T-helper 2 cell (primary cell): ENCODE data around the gene PARN.

Experiments
- DNase-seq, 5 experiments: peaks; one replicate each; pipeline versions ENCODE4 v3.0.0 to v3.0.0-alpha.2; 2012 to 2022

PARN gene

DNA sequence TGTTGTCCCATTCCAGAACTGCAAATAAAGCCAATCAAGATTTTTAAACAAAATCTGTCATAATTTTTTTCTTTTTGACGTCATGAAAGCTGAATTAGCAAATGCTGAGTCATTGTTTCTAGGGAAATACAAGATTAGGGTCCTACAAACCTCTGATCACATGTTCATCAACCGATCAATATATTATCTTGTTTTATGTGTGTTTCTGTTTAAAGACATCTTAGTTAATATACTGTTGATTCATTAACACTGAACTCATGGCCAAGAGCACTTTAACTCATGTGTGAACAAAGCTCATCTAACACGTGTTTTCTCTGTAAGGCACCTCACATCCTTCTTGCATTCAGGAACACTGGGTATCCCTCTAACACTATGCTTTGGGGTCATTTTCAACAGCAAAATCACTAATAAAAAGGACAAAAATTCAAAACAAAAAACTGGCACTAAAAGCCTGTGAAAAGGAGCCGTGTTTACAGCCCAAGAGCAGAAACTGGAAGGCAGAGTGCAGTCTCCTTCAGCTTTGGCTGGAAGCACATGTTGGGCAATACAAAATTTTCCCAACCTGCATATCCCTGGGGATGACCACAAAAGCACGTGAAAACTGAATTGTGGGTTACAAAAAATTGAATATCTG lies 102.5 kb downstream of the PARN start:
- no peak for DNase-seq

DNA sequence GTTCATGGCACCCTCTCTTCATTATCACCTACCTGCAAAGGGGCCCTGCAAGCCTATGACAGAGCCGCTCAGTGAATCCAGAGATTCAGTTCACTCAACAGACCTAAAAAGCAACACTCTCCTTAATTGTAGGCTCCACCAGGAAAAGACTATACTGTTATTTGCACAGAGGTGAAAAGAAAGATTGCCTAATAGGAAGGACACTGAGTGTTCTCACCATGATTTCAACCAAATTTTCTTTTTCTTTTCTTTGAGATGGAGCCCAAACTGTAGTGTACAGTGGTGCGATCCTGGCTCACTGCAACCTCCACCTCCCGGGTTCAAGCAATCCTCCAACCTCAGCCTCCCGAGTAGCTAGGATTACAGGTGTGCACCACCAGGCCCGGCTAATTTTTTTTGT lies 104.5 kb downstream of the PARN start:
- DNase-seq, result no peak

DNA sequence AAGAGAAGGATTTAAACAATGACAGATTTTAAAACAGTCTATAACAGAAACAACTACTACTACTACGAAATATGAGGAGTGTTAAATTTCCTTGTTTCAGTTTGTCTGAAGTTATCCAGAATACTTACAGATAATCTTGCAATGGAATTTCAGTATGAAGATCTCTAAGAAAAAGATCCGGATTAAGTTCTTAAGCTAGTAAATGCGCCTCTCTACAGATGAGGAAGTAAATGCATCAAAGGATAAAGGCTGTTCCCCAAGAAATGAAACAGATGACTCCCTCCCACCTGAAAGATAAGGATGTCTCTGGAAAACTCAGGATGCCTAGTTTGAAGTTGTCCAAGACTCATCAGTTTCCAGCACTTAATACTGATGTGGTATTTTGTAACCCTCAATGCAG lies 105.1 kb downstream of the PARN start:
- DNase-seq, result no peak

DNA sequence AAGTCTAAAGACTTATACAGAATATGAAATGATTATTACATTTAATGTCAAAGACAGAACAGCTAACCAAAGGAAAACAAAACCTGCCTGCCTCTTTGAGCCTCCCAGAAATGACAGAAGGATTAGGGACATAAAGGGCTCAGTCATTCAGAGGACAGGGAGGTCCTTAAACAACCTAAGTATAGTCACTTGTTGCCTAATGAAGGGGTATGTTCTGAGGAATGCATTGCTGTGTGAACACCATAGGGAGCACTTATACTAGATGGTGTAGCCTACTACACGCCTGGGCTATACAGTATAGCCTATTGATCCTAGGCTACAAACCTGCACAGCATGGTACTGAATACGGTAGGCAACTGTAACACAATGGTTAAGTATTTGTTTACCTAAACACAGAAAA lies 106.4 kb downstream of the PARN start:
- DNase-seq, result no peak

DNA sequence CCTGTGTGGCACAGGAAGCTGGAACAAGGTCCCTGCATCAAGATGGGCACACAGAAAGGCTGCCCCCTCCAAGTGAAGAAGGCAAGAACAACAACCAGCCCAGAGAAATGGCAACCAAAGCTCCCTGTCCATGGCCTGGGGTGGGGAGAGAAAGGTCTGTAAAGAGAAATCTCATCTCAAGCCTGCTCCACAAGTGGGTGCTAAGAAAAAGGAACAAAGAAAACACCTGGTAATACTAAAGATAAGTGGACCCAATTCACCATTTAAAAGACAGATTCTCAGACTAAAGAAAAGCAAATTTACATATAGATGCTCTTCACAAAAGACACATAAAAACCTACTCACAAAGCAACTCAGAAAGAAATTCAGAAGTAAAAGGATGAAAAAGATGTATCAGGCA lies 107.4 kb downstream of the PARN start:
- DNase-seq, result no peak

DNA sequence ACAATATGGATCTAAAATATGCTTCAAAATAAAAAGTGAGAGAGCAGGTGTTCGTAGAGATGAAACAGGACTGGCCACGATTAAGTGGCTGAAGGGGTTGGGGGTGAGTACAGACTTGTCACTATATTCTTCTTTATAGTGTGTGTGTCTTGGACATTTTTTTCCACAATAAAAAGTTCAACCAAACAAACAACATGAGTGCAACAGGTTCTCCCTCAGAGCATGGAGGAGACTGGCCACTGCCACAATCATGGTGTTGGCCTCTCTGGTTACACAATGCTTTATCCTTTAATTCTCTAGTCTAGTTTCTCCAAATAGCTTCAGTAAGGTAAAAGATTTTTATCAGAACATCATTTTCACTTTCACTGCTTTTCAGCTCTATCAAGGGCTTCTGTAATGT lies 109.3 kb downstream of the PARN start:
- DNase-seq, result no peak

DNA sequence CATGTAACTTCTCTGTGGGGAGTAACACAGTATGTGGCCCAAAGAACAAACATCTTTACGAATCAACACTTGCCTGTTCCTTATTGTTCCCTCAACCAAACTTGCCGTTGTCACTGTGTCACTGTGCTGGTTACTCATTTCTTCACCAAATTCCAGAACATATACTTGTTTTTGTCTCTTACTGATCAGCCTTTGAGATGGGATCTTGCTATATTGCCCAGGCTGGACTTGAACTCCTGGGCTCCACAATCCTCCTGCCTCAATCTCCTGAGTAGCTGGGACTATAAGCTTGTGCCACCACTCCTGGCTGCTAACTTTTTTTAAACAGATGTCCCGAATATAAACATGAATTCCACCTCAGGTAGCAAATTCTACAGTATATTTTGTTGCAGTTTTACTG lies 115.1 kb downstream of the PARN start:
- DNase-seq, result no peak

DNA sequence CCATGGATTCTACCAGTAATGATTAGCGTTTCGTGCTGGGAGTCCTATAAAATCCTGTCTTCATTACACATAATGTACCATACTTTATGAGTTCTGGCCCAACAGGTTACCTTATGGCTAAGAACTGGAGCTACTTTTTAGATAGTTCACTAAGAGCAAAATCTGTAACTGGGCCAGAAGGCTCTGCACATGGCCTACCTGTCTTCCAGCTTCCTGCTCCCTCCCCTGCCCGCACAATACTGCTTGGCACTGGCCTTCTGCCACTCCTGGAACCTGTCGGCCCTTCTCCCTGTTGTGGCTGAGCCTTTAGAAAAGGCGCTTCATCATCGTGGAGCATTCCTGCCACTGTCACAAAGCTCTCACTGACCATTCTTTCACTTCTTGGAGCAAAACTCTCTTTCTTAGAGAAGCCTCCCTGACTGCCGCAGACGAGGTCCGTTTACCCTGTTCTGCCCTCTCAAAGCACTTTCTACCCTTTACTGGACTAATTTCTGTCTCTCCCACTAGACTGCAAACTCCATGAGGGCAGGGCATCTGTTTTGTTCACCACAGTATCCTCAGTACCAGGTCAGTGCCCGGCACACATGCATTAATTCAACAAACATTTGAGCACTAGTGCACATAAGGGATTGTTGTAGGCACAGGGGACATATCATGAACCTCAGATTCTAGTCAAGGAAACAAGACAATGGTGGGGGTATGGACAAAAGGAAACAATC lies 116.5 kb downstream of the PARN start:
- no peak for DNase-seq

DNA sequence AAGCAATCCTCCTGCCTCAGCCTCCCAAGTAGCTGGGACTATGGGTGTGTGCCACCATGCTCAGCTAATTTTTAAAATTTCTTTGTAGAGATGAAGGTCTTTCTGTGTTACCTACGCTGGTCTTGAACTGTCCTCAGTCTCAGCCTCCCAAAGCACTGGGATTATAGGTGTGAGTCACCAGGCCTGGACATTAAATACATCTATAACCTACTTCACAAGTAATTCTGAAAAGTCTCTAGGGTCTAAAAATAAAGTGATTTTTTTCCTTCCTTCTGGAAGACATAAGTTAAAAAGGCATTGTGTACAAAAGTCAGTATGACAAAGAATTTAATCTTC lies 118.3 kb downstream of the PARN start:
- DNase-seq, result no peak

DNA sequence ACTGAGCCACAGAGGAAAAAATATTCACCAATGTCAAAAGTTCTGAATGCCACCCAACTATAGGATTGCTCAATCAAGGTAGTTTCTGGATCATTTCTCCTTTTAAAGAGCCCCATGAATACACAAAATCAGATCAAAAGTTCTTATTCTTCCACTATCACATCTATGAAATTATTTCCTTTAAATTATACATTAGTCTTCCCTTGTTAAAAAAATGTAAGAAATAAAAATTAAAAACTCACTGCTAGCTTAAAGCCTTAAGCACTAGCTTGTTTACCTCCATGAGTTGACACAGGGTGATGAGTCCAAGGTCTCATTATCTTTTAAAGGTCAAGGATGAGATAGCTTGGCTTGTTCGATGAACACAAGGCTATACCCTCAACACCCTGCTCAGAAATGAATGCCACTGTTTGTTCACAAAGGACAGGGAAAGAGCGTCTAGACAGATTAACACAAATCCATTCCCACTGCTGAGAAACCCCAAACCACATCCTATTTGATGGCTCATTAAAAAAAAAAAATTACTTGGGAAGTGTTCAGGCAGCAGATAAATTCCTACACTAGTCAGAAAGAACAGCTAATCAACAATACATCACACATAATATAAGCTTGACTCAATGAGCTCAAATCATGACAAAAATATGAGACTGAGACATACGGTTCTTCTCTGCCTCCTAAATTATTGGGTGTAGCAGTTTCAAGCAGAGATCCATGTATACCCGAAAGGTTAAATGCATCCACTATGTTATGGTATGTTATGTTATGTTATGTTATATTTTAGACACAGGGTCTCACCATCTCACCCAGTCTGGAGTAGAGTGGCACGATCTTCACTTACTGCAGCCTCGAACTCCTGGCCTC lies 118.9 kb downstream of the PARN start:
- DNase-seq, result no peak

DNA sequence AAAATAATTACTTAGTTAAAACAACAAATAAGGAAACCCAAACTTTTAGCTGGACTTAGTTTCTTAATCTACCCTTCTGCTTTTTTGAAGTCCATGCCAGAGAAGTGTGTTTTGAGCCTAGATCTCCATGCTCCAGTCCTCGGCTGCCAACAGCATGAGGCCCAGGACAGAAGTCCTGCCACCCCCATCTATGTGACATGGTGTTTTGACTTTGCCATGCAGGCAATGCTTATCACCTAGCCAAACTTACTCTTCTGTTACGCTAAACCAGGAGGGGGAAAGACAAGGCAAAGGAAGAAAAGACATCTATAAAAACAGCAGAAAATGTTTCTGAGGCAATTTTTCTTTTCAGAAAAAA lies 119.5 kb downstream of the PARN start:
- no peak for DNase-seq

DNA sequence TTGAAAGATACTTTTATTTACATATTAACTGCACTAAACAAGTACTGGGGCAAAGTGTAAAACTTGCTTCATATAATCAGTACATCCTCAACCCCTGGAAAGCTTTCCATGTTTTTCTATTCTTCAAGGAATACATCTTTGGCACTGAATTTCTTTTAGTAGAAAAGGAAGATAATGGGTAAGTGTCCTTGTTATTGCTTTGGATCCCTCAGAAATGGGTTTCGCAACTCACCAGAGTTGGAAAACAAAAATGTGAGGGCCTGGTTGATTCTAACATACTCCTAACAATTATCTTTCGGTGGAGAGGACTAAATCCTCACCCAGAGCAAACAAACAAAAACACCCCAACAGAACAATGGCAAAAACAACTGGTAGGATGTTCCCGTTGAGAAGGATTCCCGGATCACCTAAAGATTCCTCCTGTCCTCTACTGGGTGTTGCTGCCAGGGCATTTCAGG lies 120.4 kb downstream of the PARN start:
- DNase-seq, result no peak

DNA sequence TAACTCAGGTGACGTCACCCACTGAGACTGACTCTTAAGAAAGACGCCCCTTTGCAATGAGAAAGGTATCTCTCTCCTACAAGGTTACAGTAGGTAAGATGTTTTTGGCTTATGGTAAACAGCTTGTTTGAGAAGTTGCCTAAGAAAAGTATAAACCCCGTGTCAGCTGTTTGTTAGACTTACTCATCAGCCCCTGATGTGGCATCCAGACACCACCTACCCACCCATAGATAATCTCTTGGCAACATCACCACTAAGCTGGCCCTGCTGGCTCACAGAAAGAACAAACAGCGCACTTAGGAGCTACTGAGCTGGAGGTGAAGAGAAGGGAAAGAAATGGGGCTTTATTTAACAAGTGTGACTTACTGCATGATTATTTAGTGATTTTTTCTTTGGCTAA lies 121.0 kb downstream of the PARN start:
- DNase-seq, result no peak

DNA sequence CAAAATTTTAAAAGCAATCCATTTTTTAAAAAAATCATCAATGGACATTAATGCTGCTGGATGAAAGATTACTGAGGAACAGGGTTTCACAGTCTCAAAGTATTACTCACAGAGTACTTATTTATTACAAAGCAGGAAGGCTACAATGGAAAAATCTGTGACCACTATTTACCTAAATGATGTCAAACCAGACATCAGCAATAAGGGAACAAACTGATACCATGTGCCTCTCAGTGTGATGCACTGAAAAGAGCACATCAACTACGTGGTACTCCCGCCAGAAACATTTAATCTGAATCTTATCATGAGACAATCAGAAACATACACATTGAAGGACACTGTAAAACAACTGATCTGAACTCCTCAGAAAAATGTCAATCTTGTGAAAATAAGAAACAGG lies 124.2 kb downstream of the PARN start:
- DNase-seq, result peak in 1 of 5 experiments; percentile 50

DNA sequence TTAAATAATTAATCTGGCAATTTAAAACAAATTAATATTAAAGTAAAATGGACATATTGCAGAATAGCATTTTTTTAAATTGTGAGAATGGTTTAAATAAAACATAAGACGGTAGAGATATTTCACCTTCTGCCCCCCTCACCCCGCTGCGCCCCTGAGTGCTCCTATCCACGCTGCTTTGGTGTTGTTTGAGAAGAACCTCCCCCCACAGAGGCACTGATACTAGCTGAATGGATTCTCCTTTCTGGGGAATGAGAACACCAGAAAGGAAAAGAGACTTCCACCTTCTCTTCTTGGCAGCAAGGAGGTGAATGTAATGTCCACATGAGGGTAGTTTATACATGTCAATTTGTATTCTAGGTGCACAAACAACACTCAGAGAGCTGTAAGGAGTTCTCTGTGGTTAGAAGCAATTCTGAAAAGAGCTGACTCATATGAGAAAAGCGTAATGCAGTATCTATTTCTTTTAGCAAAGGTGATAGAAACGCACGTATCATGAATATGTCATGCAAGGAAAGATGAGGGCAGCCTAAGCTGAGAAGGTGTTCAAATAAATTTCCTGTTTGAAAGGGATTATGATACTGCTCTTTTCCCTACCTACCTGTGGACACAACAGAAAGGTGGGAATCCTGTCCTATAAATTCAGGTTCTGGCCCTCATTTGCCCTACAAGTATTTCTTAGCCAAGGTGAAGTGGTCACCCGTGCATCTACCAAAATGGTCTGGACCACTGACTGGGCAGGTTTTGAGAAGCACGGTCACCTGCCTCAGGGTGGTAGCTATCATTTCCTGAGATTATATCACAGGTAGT lies 126.9 kb downstream of the PARN start:
- peak in 1 of 5 experiments; percentile 79 for DNase-seq

DNA sequence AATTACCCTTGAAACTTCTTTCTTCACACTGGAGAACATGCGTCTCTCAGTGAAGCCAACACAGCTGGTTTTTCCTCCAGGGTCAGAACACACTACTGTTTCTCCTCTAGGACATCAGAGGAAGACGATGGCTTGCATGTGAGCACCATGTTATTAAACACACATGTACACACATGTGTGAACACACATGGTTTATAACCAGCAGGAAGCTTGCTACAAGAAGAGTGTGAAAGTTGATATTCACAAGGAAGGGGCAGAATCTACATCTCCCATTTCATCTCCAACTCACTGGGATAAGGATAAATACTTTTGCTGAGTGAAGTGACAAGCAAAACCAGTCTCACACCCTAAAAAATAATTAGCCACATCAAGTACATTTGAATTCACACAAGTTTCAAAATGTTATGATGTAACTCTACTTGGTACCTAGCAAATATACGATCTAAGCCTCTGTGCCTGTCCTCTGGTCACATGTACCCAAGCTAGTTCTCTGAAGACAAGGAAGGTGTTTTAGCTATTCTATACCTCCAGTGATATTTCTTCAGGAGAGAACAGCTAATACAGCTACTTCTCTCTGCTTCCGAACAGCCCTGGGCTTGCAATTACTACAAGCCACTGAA lies 127.7 kb downstream of the PARN start:
- no peak for DNase-seq

DNA sequence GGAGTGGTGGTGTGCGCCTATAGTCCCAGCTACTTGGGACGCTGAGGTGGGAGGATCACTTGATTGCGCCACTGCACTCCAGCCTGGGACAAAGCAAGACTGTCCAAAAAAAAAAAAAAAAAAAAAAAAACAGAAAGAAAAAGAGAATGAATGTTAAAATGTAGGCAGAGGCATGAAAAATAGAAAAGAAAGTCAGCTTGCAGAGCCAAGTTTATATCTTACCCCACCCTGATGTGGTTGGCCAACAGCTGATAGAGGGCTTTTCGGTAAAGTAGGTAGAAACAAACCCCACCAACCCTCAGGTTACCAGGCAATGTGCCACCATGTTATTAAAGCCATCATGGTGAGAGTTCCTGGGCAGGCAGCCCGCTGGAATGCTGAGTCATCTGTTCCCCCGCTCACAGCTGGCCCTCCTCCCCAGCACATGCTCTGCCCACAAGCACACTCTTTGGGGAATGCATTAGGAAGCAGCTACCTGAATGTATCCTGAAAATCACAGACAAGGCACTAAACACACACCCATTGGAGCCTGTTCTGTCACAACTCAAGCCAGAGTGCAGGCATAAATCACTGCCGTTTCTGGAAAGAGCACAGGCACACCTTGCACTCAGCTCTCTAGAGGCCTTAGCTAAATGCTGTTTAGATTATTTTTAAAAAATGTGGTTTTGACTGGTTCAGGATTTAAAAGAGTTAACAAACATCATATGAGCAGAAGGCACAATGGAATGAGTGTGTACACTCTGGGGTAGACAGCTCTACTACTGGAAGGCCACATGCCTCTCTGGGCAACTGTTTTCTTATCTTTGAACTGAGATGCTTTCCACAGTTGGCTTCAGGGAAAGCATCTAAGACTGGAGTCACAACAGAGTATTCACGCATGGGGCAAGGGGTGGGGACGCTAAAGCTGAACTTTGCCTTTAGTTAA lies 128.5 kb downstream of the PARN start:
- DNase-seq, result peak in 1 of 5 experiments; percentile 43

DNA sequence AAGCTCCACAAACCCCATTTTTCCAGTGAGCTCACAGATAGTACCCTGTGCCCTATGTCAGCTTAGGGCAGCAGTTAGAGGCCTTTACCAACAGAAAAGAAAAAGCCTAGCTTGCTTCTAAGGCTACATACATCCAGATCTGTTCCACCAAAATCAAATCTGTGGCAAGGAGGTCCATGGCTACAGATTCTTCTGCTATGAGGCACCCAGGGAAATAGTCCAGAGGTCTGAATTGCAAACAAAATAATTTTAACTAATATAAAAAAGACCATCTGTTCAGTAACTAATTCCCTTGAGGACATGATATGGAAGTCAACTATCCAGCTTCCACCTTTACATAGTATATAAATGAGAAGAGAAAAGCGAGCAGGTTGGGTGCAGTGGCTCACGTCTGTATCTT lies 129.3 kb downstream of the PARN start:
- no peak for DNase-seq

DNA sequence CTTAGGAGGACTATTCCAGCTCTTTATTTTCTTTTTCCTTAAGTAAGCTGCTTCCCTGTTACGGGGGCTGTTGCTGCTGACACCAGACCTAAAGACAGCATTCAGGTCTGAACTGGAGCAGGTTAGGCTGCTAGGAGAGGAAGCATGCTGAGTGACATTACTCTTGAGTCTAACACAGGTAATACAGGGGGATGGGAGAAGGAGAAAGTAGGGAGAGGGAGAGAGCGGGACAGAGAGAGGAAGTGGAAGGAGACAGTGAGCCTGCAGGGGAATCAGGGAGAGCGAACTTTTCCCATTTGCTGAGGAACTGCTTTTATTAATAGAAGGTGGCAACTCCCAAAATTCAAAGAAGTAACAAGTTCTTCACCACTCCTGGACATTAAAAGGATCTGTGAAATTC lies 130.9 kb downstream of the PARN start:
- no peak for DNase-seq

DNA sequence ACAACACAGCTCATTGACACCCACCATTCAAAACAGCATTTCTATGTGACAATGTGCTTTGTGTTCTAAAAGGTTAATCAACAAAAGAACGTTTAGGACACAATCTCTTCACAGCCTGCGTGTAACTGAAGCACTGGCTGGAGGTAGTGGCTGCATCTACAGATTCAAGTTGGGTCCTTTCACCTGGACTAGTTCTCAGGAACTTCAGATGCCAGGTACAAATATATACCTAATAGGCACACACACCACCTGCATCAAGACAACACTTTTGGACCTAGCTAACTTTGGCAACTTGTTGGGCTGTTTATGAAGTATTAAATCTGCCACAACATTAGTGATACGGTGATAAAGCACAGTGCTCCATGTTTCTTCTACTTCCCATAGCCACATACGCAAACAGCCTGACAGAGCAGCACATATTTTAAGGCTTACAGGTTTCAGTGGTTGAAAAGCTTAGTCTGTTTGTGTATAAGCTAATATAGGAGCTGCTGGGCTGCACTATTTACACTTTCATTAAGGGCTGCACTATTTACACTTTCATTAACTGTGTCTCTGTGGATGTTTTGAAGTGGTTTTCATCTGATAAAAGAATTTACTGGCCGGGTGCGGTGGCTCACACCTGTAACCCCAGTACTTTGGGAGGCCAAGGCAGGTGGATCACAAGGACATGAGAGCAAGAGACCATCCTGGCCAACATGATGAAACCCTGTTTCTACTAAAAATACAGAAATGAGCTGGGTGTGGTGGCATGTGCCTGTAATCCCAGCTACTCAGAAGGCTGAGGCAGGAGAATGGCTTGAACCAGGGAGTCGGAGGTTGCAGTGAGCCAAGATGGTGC lies 132.6 kb downstream of the PARN start:
- DNase-seq, result no peak

DNA sequence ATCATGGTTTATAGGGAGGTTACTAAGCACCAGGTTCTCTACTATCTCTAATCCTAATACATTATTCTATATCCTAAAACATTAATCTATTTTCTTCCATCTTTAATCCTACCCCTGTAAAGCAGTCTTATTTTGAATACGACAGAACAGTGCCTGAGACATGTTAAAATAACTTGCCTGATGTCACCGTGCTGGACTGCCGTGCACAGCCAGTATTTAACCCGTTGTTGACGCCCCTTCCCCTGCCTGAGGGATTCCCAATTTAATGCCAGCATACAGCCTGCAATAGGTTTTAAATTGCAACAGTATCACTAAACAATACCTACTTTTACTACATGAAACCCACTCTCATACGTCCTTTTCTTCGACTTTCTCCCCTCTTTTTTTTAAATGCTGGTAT lies 133.3 kb downstream of the PARN start:
- no peak for DNase-seq
